SK-N-SH treated with all-trans-retinoic acid at 6 μM for 48 hours (cell line): ENCODE measurements around the gene NDRG2.

Experiments used
- ARNTL ChIP-seq: fragments of 450-650 bp; formaldehyde crosslinking; IDR thresholded peaks from 2 replicates; pipeline ENCODE4 v1.5.0; 2020; ENCODE audit warnings: low read depth, mild to moderate bottlenecking, moderate library complexity, borderline replicate concordance
- CSDC2 ChIP-seq: fragments of 250-450 bp; sonication (Bioruptor Pico); IDR thresholded peaks from 2 replicates; pipeline ENCODE4 v1.5.0; 2020; ENCODE audit warnings: mild to moderate bottlenecking, moderate library complexity
- CSRNP3 ChIP-seq: fragments of 250-450 bp; sonication (Bioruptor Pico); IDR thresholded peaks from 2 replicates; pipeline ENCODE4 v1.5.1; 2021; ENCODE audit warnings: mild to moderate bottlenecking, moderate library complexity
- GLIS3 ChIP-seq: fragments of 250-450 bp; sonication (Bioruptor Pico); IDR thresholded peaks from 2 replicates; pipeline ENCODE4 v1.5.0; 2020; ENCODE audit warnings: mild to moderate bottlenecking, moderate library complexity
- OSR1 ChIP-seq: fragments of 250-450 bp; sonication (Bioruptor Pico); IDR thresholded peaks from 2 replicates; pipeline ENCODE4 v1.8.0; 2022; ENCODE audit warnings: moderate library complexity, mild to moderate bottlenecking, inconsistent platforms
- PATZ1 ChIP-seq: fragments of 250-450 bp; sonication (Bioruptor Pico); IDR thresholded peaks from 2 replicates; pipeline ENCODE4 v1.8.0; 2020; ENCODE audit warnings: mild to moderate bottlenecking, moderate library complexity, borderline replicate concordance
- POU6F1 ChIP-seq: fragments of 250-450 bp; sonication (Bioruptor Pico); IDR thresholded peaks from 2 replicates; pipeline ENCODE4 v1.8.0; 2021; ENCODE audit warnings: low read depth, mild to moderate bottlenecking, moderate library complexity, borderline replicate concordance
- TCF4 ChIP-seq: fragments of 250-450 bp; sonication (Bioruptor Pico); IDR thresholded peaks from 2 replicates; pipeline ENCODE4 v1.8.0; 2021; ENCODE audit warnings: mild to moderate bottlenecking, moderate library complexity, borderline replicate concordance
- TOX ChIP-seq: fragments of 250-450 bp; sonication (Bioruptor Pico); IDR thresholded peaks from 2 replicates; pipeline ENCODE4 v1.8.0; 2021; ENCODE audit warnings: mild to moderate bottlenecking, moderate library complexity, borderline replicate concordance
- ZFP3 ChIP-seq: fragments of 250-450 bp; sonication (Bioruptor Pico); IDR thresholded peaks from 2 replicates; pipeline ENCODE4 v1.5.0; 2020; ENCODE audit warnings: mild to moderate bottlenecking, moderate library complexity

- no peak for TF ChIP-seq CSDC2 (CRISPR knock-in tag)
- no peak for TF ChIP-seq ZFP3 (CRISPR knock-in tag)
- TF ChIP-seq GLIS3 (CRISPR knock-in tag): no peak
- no peak for TF ChIP-seq POU6F1 (CRISPR knock-in tag)
- TF ChIP-seq TOX: no peak
- TF ChIP-seq OSR1 (CRISPR knock-in tag): no peak
- no peak for TF ChIP-seq TCF4
- TF ChIP-seq PATZ1 (CRISPR knock-in tag): no peak
- no peak for TF ChIP-seq ARNTL
- TF ChIP-seq CSRNP3 (CRISPR knock-in tag): no peak
Observed at GRCh38 chr14:21022686-21023085, 2.2 kb downstream of the NDRG2 start.
